Transverse colon (tissue), 4 donors: ENCODE measurements around the gene ZNF628. TPM values are rescaled to one million over a fixed set of nuclear protein-coding genes. Genes with fewer than 3 reads are reported as not detected.

Experiments
- DNase-seq: peaks from one replicate; pipeline ENCODE4 v3.0.0-alpha.2; 2019
- H3K27ac ChIP-seq, 4 donors: fragments of 200-600 bp; sonication (generic); 2 replicates each; pipeline ENCODE4 v1.5.1; 2016 to 2018; ENCODE audit warnings: inconsistent platforms in 4 of 4
- H3K27me3 ChIP-seq: fragments of 200-600 bp; sonication (generic); 2 replicates; pipeline ENCODE4 v1.5.1; 2017; ENCODE audit warnings: inconsistent platforms
- H3K36me3 ChIP-seq, 4 donors: fragments of 200-600 bp; sonication (generic); 2 replicates each; pipeline ENCODE4 v1.5.1; 2017 to 2019; ENCODE audit warnings: inconsistent platforms in 4 of 4
- H3K4me1 ChIP-seq, 4 donors: fragments of 200-600 bp; sonication (generic); 2 replicates each; pipeline ENCODE4 v1.5.1; 2017 to 2020; ENCODE audit warnings: inconsistent platforms in 4 of 4
- H3K4me3 ChIP-seq, 4 donors: fragments of 200-600 bp; sonication (generic); 1 replicate in 1 of 4; 2 replicates in 3 of 4; pipeline versions ENCODE4 v1.5.1 to v1.6.1; 2017 to 2019; ENCODE audit warnings: inconsistent platforms in 4 of 4
- H3K9me3 ChIP-seq, 2 donors: fragments of 200-600 bp; sonication (generic); 2 replicates each; pipeline ENCODE4 v1.5.1; 2017 to 2019; ENCODE audit warnings: inconsistent platforms in 2 of 2
- EP300 ChIP-seq: sonication (generic); formaldehyde crosslinking; IDR thresholded peaks from one replicate; pipeline ENCODE4 v1.6.1; 2017; ENCODE audit warnings: antibody characterized with exemption, low read depth
- POLR2A ChIP-seq: fragments of 450-650 bp; IDR thresholded peaks from one replicate; pipeline ENCODE4 v1.6.1; 2016; ENCODE audit warnings: antibody characterized with exemption, mild to moderate bottlenecking, moderate library complexity
- POLR2AphosphoS5 ChIP-seq, 3 donors: sonication (generic); formaldehyde crosslinking; IDR thresholded peaks; one replicate each; pipeline ENCODE4 v1.6.1; 2016; ENCODE audit warnings: antibody characterized with exemption in 3 of 3
- WGBS, 2 donors: methylation state at CpG; one replicate each; pipeline ENCODE4 v1.1.5; 2018; ENCODE audit warnings: low coverage in 1 of 2; 5-methylcytosine and 5-hydroxymethylcytosine counted together
- in situ Hi-C, 4 donors: fragments of 200-750 bp; cut with MboI; loops; one replicate each; pipeline versions ENCODE4 v1.15.0 to v1.15.1; 2017; ENCODE audit warnings: low sequenced_read_pairs in 3 of 4, low pct_ligation_motif_present in 1 of 4, low pct_unique_long_range_greater_than_20kb in 1 of 4
- intact Hi-C: fragments of 100-400 bp; cut with DNase I; formaldehyde crosslinking; loops from one replicate; pipeline ENCODE4 v1.15.1; 2023; ENCODE audit warnings: low total_unique reads
- total RNA-seq, 4 donors: library from RNA; depleted of rRNA; stranded (reverse); fragments of >200 nt; gene quantifications; one replicate each; pipeline ENCODE4 v1.1.0, GENCODE V29; 2016
- TF ChIP-seq, protein P1 (sequence below), 5 experiments: fragments of 200-600 bp in 3 of 5; fragments of 450-650 bp in 2 of 5; sonication (generic) in 3 of 5; IDR thresholded peaks; 1 replicate in 2 of 5; 2 replicates in 3 of 5; pipeline ENCODE4 v1.5.1; 2016 to 2017; ENCODE audit warnings: antibody characterized with exemption in 5 of 5, inconsistent platforms in 3 of 5, mild to moderate bottlenecking in 2 of 5, moderate library complexity in 1 of 5

Gene ZNF628
- total RNA-seq, 4 donors from 2014 or later = 5.9 to 7.6 (median 6.4) TPM

DNA sequence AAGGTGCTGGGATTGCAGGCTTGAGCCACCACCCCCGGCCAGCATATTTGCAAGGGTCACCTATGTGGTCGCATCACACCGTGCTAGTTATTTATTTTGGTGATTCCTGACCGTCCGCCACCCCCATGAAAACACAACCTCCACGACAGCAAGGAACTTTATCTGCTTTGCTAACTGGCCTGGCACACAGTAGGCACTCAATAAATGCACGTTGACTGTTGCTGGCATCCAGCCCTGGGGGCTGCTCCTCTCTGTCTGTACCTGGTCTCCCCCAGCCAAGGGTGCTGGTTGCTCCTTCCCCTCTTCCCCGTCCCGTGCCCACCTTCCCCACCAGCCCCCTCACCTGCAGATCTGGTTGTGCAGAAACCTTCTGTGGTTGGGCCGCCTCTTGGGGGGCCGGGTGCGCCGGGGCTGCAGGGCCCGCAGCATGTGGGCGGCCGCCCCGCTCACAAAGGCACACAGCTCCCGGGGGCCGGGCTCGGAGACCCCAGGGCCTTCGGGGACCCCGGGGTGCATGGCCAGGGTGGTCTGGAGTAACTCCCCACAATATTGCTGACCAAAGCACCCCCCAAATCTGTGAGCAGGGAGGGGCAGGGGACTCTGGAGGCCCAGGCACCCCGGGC is 12.3 kb upstream of the ZNF628 start:
- H3K4me1 ChIP-seq = peaks cover 9 to 31% (median 23%) of the 10 kb centered on the region in 4 donors
- in situ Hi-C loops = no loop called here
- 76% methylated on average over 22 of the region's 23 CpGs; no CpG with 5 or more reads in 1 of the 2 donors for WGBS, 2 donors
- no peak for DNase-seq
- H3K4me3 ChIP-seq = no peak overlapping the region
- H3K27ac ChIP-seq = no peak overlapping the region
- H3K9me3 ChIP-seq = no peaks in the 10 kb centered on the region
- no peaks in the 10 kb centered on the region for H3K27me3 ChIP-seq
- intact Hi-C loops = no loop called here
- H3K36me3 ChIP-seq = no peaks in the 10 kb centered on the region
- TF ChIP-seq POLR2A (no peak), EP300 (no peak), POLR2AphosphoS5 (IDR thresholded peaks at IDR 0.05) (no peak)
- TF ChIP-seq, protein P1, sequence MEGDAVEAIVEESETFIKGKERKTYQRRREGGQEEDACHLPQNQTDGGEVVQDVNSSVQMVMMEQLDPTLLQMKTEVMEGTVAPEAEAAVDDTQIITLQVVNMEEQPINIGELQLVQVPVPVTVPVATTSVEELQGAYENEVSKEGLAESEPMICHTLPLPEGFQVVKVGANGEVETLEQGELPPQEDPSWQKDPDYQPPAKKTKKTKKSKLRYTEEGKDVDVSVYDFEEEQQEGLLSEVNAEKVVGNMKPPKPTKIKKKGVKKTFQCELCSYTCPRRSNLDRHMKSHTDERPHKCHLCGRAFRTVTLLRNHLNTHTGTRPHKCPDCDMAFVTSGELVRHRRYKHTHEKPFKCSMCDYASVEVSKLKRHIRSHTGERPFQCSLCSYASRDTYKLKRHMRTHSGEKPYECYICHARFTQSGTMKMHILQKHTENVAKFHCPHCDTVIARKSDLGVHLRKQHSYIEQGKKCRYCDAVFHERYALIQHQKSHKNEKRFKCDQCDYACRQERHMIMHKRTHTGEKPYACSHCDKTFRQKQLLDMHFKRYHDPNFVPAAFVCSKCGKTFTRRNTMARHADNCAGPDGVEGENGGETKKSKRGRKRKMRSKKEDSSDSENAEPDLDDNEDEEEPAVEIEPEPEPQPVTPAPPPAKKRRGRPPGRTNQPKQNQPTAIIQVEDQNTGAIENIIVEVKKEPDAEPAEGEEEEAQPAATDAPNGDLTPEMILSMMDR (IDR thresholded peaks at IDR 0.05) = no peak

DNA sequence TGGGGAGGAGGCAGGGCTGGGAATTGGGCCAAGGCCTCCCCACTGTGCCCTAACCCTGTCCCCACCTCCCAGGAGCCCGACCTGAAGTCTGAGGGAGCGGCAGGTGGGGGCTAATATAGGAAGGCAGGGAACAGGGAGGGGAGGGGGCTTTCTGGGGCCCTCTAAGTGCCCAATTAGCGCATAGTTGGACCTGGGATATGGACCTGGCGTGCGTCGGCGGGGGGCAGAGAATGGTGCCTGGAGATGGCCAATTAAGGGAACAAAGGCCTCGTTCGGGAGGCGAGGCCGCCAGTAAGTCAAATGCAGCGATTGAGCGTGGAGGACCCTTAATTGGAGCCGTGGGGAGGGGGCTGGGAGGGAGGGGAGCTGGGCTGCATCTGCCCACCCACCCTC is 11.8 kb upstream of the ZNF628 start, which contains the start of gene C19orf85:
Gene C19orf85, minus strand, starts transcription at position 90 of the 393 bp plus-strand sequence. CDS start 197 bp downstream, outside the sequence.
- no peak for DNase-seq
- no peak within 1 kb of the TSS for H3K27ac ChIP-seq
- in situ Hi-C loops = no loop called here
- H3K9me3 ChIP-seq = no peaks in the 10 kb centered on the region
- 71% methylated on average over 14 of the region's 14 CpGs; no CpG with 5 or more reads in 1 of the 2 donors for WGBS, 2 donors
- no peaks in the 10 kb centered on the region for H3K27me3 ChIP-seq
- H3K4me1 ChIP-seq = peaks cover 9 to 28% (median 22%) of the 10 kb centered on the region in 4 donors
- H3K4me3 ChIP-seq = no peak within 1 kb of the TSS
- H3K36me3 ChIP-seq = no peaks in the 10 kb centered on the region
- TF ChIP-seq EP300 (no peak), POLR2A (no peak), POLR2AphosphoS5 (IDR thresholded peaks at IDR 0.05) (no peak)
- TF ChIP-seq, protein P1 (IDR thresholded peaks at IDR 0.05) = no peak
- intact Hi-C loops = no loop called here

DNA sequence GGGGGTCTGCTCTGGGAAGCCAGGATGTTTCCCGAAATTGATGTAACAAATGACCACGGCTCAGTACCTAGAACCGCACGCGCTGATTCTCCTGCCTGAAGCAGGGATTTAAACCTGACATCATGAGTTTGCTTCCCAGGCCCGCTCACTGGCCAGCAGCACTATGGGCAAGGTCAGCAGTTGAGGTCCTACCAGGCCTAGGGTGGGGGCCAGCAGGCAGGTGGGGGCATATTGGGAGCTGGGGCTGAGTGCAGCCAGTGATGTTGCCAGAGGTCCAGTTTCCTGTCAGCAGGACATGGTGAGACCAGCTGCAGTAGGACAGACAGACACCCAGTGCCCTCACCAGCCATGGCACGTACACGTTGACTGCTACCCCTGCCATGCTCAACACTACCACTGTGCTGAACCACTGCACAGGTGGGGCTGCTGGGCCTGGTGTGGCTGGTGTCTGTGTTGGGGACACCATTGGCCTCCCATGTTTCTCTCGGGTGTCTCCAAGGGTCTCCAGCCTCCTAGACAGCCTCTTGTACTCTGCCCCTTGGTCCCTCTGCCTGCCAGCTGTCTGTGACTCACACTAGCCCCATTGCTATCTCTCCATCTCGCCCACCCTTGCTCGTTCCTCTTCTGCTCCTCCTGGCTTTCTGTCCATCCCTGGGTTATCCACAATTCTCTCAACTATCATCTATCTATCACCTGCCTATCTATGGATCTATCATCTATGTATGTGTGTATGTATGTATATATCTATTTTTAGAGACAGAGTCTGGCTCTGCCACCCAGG is 10.8 kb upstream of the ZNF628 start:
- Histone ChIP-seq H3K27me3 (no peaks in the 10 kb centered on the region), H3K36me3 (no peaks in the 10 kb centered on the region), H3K27ac (no peak overlapping the region), H3K4me1 (peaks cover 6 to 18% (median 15%) of the 10 kb centered on the region in 4 donors), H3K4me3 (no peak overlapping the region), H3K9me3 (no peaks in the 10 kb centered on the region)
- intact Hi-C loops (loop anchor here (2.0 kb wide), 1 partner anchor 39 kb away; no protein-coding TSS in a partner anchor), in situ Hi-C loops (no loop called here)
- TF ChIP-seq EP300 = no peak
- TF ChIP-seq, protein P1 (IDR thresholded peaks at IDR 0.05) = no peak
- TF ChIP-seq POLR2A = no peak
- TF ChIP-seq POLR2AphosphoS5 (IDR thresholded peaks at IDR 0.05) = no peak
- 81% methylated on average over 11 of the region's 11 CpGs; no CpG with 5 or more reads in 1 of the 2 donors for WGBS, 2 donors
- no peak for DNase-seq

DNA sequence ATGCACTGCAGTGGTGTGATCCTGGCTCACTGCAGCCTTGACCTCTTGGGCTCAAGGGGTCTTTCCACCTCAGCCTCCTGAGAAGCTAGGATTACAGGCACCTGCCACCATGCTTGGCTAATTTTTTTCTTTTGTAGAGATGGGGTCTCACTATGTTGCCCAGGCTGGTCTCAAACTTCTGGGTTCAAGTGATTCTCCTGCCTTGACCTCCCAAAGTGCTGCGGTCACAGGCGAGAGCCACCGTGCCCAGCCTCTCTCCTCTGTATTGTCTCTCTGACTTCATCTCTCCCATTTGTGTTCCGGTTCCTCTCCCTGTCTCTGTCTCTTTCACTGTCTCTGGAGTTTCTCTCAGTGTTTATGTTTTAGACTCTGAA is 10.2 kb upstream of the ZNF628 start:
- Histone ChIP-seq H3K27ac (no peak overlapping the region), H3K4me3 (no peak overlapping the region), H3K36me3 (no peaks in the 10 kb centered on the region), H3K27me3 (no peaks in the 10 kb centered on the region), H3K4me1 (peaks cover 3 to 12% (median 9%) of the 10 kb centered on the region in 4 donors), H3K9me3 (no peaks in the 10 kb centered on the region)
- intact Hi-C loops (loop anchor here (2.0 kb wide), 1 partner anchor 39 kb away; no protein-coding TSS in a partner anchor), in situ Hi-C loops (no loop called here)
- no peak for TF ChIP-seq EP300
- TF ChIP-seq POLR2A = no peak
- TF ChIP-seq POLR2AphosphoS5 (IDR thresholded peaks at IDR 0.05) = no peak
- TF ChIP-seq, protein P1 (IDR thresholded peaks at IDR 0.05) = no peak
- WGBS, 2 donors = 90 to 100% methylated on average over 1 to 4 of the region's 4 CpGs
- no peak for DNase-seq
